Omental fat pad (tissue), 4 donors: ENCODE data around the gene ZNF76. TPM values are rescaled to one million over a fixed set of nuclear protein-coding genes. Genes with fewer than 3 reads are reported as not detected.
A peak's percentile ranks its signal among the peaks of the same experiment; 100 is the strongest.

Source experiments
- ATAC-seq: fragments of 150-250 bp; one replicate; pipeline ENCODE4 v1.9.1; 2016; ENCODE audit warnings: mild to moderate bottlenecking, moderate library complexity; ENCODE audit not compliant: low FRiP score
- DNase-seq: peaks from one replicate; pipeline ENCODE4 v3.0.0-alpha.2; 2019; ENCODE audit warnings: low spot score
- total RNA-seq, 4 donors: library from RNA; depleted of rRNA; stranded (reverse); fragments of >200 nt; gene quantifications; one replicate each; pipeline ENCODE4 v1.1.0, GENCODE V29; 2016
- TF ChIP-seq, protein P1 (sequence below), 3 donors: fragments of 450-650 bp; IDR thresholded peaks; one replicate each; pipeline ENCODE4 v1.5.1; 2016 to 2017; ENCODE audit warnings: antibody characterized with exemption in 3 of 3, mild to moderate bottlenecking in 3 of 3, moderate library complexity in 2 of 3

Gene ZNF76
- total RNA-seq, 4 donors from 2014 or later = 27.7 to 53.5 (median 33.6) TPM

DNA sequence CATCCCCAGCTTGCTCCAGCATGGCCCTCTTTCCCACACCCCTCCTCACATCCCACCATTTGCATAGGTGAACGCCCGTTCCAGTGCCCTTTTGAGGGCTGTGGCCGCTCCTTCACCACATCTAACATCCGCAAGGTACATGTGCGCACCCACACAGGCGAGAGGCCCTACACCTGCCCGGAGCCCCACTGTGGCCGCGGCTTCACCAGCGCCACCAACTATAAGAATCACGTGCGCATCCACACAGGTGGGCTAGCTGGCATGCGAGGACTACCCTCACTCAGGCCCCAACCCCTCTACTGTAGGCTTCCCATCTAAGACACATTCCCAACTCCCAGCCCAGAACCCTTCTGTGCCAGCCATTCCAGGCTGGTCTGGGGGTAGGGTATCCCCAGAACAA lies 32.0 kb downstream of the ZNF76 start:
- ATAC-seq = no peak
- no peak for DNase-seq
- TF ChIP-seq, protein P1, sequence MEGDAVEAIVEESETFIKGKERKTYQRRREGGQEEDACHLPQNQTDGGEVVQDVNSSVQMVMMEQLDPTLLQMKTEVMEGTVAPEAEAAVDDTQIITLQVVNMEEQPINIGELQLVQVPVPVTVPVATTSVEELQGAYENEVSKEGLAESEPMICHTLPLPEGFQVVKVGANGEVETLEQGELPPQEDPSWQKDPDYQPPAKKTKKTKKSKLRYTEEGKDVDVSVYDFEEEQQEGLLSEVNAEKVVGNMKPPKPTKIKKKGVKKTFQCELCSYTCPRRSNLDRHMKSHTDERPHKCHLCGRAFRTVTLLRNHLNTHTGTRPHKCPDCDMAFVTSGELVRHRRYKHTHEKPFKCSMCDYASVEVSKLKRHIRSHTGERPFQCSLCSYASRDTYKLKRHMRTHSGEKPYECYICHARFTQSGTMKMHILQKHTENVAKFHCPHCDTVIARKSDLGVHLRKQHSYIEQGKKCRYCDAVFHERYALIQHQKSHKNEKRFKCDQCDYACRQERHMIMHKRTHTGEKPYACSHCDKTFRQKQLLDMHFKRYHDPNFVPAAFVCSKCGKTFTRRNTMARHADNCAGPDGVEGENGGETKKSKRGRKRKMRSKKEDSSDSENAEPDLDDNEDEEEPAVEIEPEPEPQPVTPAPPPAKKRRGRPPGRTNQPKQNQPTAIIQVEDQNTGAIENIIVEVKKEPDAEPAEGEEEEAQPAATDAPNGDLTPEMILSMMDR (IDR thresholded peaks at IDR 0.05) = no peak

DNA sequence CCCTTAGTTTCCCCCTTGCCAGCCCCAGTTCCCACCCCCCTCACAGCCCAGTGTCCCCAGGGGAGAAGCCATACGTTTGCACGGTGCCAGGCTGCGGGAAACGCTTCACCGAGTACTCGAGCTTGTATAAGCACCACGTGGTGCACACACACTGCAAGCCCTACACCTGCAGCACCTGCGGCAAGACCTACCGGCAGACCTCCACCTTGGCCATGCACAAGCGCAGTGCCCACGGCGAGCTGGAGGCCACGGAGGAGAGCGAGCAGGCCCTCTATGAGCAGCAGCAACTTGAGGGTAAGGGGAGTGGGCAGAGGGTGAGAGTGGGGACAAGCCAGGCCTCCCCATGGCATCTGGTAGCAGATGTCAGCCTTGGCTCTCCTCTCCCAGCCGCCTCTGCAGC lies 33.0 kb downstream of the ZNF76 start:
- DNase-seq (no peak), ATAC-seq (no peak)
- TF ChIP-seq, protein P1 (IDR thresholded peaks at IDR 0.05) = no peak

DNA sequence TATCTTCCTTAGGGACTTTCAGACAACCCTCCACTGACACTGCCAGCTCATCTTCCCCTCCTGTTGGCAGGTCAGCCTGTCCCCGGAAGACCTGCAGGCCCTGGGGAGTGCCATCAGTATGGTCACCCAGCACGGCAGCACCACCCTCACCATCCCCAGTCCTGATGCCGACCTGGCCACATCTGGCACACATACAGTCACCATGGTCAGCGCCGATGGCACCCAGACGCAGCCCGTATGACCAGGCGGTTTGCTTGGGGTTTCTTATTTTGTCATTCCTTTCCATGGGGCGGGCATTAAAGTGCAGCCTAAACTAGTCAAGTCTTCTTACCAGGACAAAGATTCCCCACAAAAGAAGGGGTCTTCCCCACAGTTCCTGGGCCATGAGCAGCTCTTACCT lies 34.1 kb downstream of the ZNF76 start:
- ATAC-seq (no peak), DNase-seq (no peak)
- TF ChIP-seq, protein P1 (IDR thresholded peaks at IDR 0.05) = no peak

DNA sequence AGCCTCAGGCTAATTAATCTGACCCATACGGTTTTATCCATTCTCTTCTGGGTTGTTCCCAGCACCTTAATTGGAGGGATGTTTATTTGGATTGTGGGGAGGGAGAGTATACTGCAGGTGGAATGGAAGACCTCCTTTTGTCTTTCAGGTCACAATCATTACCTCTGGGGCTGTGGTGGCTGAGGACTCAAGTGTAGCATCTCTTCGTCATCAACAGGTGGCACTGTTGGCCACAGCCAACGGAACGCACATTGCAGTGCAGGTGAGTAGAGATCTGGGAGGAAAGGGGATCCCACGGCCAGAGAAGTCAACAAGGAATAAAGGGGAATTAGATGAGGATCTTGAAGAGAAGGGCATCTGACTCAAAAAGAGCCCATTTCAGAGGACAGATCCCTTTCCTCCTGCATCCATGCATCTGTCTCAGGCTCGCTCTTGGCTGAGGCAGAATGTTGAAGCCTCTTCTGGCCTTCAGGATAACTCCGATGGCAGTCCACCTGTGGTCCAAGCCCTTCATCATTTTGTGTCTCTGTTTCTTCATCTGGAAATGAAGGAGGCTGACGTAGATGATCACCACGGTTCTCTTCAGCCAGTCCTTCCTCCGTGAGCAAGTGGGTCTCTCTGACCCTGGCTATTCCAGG lies 34.9 kb downstream of the ZNF76 start:
- TF ChIP-seq, protein P1 (IDR thresholded peaks at IDR 0.05) = no peak
- no peak for DNase-seq

DNA sequence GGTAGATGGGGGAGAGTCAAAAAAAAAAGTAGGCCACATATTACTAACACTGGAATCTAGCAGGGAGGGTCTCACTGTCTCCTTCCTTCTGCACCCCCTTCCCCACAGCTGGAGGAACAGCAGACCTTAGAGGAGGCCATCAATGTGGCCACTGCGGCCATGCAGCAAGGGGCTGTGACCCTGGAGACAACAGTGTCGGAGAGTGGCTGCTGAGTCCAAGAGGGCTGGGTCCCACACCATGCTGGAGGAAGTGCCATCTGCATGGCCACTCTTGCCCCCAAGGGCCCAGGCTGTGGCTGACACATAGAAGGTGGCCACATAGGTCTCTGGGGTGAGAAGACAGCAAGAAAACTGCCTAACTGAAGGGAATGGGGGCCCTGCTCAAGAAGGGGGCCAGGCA lies 35.5 kb downstream of the ZNF76 start:
- ATAC-seq (no peak), DNase-seq (no peak)
- TF ChIP-seq, protein P1 (IDR thresholded peaks at IDR 0.05) = no peak

More for the DNA sequence above, 34.9 kb downstream of the ZNF76 start:
- ATAC-seq = peak; percentile 39

DNA sequence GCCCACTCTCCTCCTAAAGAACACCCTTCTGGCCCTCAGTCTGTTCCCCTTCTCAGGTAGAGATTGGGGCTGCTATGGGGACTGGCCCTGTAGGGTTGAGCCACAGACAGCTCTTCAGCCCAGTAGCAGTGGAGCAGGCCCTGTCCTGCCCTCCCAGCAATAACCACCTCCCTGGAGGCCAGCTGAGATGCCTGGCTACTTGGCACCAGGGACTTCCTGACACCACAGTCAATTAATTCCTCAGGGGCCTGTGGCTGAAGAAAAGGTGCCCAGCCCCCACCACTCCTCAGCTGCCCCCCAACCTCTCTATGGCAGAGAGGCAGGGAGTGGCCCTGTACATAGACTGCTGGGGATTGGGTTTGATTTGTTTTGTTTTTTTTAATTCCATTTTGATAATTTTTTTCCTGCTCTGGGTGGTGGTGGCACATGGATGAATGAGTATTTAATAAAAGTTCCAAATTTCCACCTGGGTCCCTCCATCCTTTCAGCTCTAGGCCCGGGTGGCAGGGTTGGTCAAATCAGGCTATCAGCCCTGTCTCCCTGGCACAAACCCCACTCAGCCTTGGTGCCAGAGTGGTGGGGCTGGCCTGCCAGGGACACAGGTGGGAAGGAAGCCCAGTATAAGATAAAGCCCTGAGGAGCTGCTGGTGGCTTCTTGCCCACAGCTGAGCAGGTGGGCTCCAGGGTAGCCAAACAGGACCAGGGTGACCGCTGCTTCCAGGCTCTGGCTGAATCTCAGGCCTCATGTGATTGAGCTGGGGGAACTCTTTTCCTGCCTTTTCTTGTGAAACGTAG lies 36.2 kb downstream of the ZNF76 start:
- DNase-seq (no peak), ATAC-seq (no peak)
- TF ChIP-seq, protein P1 (IDR thresholded peaks at IDR 0.05) = no peak
